Retina (tissue), 1 donor: ENCODE results near the gene NOP58.
"Not testable (repeated sequence)": the region's sequence is repeated elsewhere in the genome, so short reads cannot be mapped to it uniquely, and the experiment has no call there.

Experiments used
- DNase-seq: peaks from one replicate; pipeline ENCODE4 v3.0.0-alpha.2; 2016

The NOP58 gene

DNA sequence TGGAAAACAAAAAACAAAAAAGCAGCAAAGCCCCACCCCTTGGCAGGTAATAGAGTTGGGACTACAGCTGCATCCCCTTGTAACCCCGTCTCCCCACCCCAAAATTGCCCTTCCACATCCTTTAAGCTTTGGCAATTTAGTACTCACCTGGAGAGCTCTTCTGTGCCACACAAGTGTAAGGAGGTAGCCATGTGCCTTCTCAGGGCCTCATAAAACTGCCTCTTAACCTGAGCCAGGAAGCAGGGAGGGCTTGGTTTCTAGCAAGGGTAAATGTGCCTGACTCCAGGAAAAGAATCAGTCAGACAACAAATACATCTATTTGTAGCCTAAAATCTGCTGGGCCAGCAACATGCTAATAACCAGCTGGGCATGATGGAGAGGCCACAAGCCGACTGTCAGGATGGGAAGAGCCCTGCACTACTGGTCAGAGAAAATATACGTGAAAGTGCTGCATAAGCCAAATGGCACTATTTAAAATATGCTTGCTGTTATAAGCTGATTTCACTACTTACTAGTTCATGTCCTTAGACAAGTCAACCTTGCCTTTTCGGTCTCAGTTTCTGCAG is 46.3 kb downstream of the NOP58 start:
- no peak for DNase-seq

DNA sequence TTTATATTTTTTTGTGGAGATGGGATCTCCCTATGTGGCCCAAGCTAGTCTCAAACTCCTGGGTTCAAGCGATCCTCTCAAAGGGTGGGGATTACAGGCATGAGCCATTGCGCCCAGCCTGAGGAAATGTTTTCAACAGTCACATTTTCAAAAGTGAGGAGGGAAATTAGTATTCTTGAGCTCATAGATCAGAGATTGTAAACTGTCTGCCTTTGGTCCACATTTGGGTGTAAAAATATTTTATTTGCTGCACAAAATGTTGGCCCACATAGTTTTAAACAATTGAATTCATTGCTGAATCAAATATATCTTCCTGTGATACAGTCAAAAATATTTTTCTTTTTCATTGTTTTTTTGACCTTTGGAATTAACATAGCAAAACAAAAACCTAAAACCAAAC is 48.6 kb downstream of the NOP58 start:
- no peak for DNase-seq

- DNase-seq = no peak
Observed at GRCh38 chr2:202317080-202317857, 51.7 kb downstream of the NOP58 start.

GRCh38 chr2:202320362-202320761 is 54.8 kb downstream of the NOP58 start:
- DNase-seq = not testable (repeated sequence)

DNA sequence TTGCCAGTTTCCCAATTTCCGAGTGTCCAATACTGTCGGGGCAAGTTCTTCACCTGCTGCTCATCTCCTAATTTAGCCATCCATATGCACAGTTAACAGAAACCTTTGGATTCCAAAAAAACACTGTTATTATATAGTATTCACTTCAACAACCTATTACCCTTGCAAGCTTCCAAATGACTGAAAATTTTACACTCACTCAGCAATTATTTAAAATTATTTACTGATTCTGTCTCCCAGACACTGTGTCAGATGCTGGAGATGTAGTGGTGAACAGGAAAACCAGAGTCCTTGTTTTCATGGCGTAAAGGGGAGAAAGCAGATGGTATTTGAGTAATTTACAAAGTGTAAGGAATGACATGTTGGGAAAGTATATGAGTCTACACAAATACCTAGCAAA is 56.9 kb downstream of the NOP58 start:
- no peak for DNase-seq

DNA sequence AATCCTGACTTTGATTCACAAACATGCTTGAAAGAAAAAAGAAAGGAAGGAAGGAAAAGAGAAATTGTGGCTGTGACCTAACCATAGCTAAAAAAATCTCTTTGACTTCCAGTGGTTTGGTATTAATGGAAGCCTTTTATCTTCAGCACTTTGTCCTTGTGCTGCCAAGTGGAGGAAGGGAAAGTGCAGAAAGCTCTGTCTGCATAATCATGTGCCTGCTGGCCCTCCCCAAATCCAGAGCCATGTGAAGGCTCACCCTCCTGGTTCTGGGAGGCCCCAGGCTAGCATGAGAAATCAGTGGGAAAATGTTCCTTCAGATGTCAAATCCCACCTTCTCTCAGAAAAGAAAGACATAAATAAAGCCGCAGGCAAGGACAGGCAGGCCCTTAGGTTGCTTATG is 62.3 kb downstream of the NOP58 start:
- DNase-seq = no peak

DNA sequence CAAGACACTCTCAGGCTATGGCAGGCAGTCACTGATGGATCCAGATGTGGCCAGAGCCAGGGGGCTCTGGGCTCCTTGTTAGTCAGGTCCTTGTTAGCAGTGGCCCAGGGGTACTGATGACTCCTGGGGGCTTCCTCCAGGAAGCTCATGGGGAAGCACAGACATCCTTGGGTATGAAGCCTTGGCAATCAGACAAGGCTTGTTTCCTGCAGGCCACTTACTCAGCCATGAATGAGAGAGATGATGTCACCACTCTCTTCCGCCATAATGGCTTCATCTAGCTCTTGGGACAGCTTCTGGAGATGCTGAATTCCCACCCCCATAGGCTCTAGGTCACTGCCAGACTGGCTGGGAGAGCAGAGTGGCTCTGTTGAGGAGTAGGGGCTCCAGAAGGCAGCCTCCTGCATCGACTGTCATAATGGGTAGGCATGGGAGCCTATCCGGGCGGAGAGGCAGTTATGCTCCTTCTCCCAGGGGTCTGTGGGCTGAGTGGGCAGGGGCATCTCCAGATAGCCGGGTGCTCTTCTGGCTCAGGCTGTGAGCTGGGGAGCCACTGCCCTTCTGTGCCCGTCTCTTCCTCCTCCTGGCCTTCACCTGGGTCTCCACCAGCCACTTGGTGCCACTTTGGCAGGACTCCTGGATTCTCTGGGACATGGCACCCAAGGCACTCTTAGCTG is 70.4 kb downstream of the NOP58 start:
- no peak for DNase-seq

DNA sequence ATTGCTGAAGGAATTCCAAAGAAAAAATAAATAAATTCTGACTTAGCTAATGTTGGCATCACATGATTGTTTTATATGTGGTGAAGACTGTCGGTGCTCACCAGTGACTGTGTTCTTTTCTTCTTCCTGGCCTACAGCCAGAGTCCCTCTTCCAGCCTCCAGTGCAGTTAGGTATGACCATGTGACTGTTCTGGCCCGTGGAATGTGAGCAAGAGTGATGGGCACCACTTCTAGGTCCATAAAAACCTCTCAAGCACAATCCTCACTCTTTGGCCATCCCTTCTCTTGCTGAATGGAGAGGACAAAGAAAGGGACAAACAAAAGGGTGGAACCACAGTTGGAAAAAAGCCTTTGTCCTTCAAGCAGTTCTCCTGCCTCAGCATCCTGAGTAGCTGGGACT is 71.6 kb downstream of the NOP58 start:
- no peak for DNase-seq

DNA sequence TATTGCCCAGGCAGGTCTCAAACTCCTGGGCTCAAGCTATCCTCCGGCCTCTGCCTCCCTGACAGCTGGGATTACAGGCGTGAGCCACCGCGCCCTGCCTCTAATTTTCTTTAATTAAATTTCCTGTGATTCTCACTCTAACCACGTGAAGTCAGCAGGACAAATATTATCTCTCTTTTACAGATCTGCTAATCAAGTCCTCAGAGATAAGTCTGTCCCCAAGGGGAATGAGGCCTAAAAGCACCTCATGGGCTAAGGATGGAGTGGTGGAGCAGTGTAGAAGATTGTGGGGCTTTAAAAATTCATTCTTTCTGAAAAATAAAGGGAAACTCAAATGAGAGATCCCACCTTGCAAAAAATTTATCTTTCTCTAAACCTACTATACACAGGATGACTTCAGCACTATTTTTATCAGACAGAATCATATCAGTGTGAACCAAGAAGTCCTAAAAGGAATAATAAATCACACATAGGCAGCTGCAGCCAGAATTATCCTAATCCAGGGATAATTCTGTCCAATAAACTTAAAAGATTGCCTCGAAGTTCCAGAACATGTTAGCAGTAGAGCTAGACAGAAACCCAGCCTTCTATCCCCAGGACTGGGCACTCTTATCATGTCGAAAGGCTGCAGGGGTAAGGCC is 72.3 kb downstream of the NOP58 start:
- no peak for DNase-seq

- no peak for DNase-seq
Observed at GRCh38 chr2:202339071-202339870, 73.7 kb downstream of the NOP58 start.

- DNase-seq = no peak
Observed at GRCh38 chr2:202344178-202344577, 78.6 kb downstream of the NOP58 start.

DNA sequence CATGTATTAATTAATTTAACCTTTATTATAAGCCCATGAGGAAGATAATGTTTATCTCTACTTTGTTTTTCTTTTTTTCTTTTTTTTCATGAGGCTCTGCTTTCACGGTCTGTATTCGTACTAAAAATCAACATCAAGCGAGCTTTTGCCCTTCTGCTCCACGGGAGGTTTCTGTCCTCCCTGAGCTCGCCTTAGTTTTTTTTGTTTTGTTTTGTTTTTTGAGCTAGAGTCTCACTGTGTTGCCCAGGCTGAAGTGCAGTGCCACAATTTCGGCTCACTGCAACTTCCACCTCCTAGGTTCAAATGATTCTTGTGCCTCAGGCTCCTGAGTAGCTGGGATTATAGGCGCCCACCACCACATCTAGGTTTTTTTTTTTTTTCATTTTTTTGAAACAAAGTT is 80.6 kb downstream of the NOP58 start:
- no peak for DNase-seq
